ENCODE data around the gene TPM1. TPM values are rescaled to one million over a fixed set of nuclear protein-coding genes. Genes with fewer than 3 reads are reported as not detected.

Gene TPM1
- total RNA-seq, 1 experiment from 2014 or later, result 174 TPM

GRCh38 chr15:63059573-63060216 is 17.1 kb downstream of the TPM1 start:
- ChIA-PET CTCF (no interaction called here), POLR2A (ENCODE audit: unreplicated experiment) (no interaction called here)
- H3K4me2 ChIP-seq, result no peak overlapping the region
- intact Hi-C loops (cut with micrococcal nuclease; ENCODE audit: unreplicated experiment), result no loop called here
- no peak overlapping the region for H2AFZ ChIP-seq
- peaks cover 45% of the 10 kb centered on the region; the same call in 1 of the 2 replicates for H3F3A ChIP-seq (ENCODE audit: insufficient read depth, low read depth)
- no peaks in the 10 kb centered on the region for H3K4me1 ChIP-seq (replicated peaks; ENCODE audit: insufficient read depth)
- no peak overlapping the region for H3K27ac ChIP-seq
- H3K36me3 ChIP-seq (ENCODE audit: low read depth), result peaks cover 76% of the 10 kb centered on the region
- TF ChIP-seq EZH2 (IDR thresholded peaks at IDR 0.05; ENCODE audit: low read depth), result no peak
- no peak for TF ChIP-seq CTCF (conservative IDR thresholded peaks at IDR 0.05)
- H3K27me3 ChIP-seq (ENCODE audit: insufficient read depth, low read depth), result no peaks in the 10 kb centered on the region
- H3K4me3 ChIP-seq, result no peak overlapping the region
- H4K20me1 ChIP-seq (ENCODE audit: insufficient read depth), result peaks cover 4% of the 10 kb centered on the region; the same call in 1 of the 2 replicates
- no peaks in the 10 kb centered on the region for H3K9me2 ChIP-seq (ENCODE audit: insufficient read depth)
- no peak for DNase-seq
- H3K9me3 ChIP-seq (ENCODE audit: insufficient read depth, low read depth), result no peaks in the 10 kb centered on the region
- BruUV-seq (replicated peaks), result no TSS peak
- peaks cover 13% of the 10 kb centered on the region; the same call in 1 of the 2 replicates for H3K79me2 ChIP-seq (ENCODE audit: low read depth)

- peaks cover 40% of the 10 kb centered on the region for H3F3A ChIP-seq (ENCODE audit: insufficient read depth, low read depth)
- CTCF ChIA-PET, result no interaction called here
- intact Hi-C loops (cut with micrococcal nuclease; ENCODE audit: unreplicated experiment), result no loop called here
- 0 out of 2 replicates have a peak, but pooled peaks cover 3% of the 10 kb centered on the region for H3K79me2 ChIP-seq (ENCODE audit: low read depth)
- H2AFZ ChIP-seq, result no peak overlapping the region
- DNase-seq, result no peak
- BruUV-seq (replicated peaks), result no TSS peak
- H3K9me2 ChIP-seq (ENCODE audit: insufficient read depth), result no peaks in the 10 kb centered on the region
- no peak overlapping the region for H3K4me3 ChIP-seq
- H3K27me3 ChIP-seq (ENCODE audit: insufficient read depth, low read depth), result no peaks in the 10 kb centered on the region
- peaks cover 1% of the 10 kb centered on the region; the same call in 1 of the 2 replicates for H4K20me1 ChIP-seq (ENCODE audit: insufficient read depth)
- H3K9me3 ChIP-seq (ENCODE audit: insufficient read depth, low read depth), result no peaks in the 10 kb centered on the region
- H3K4me2 ChIP-seq, result no peak overlapping the region
- POLR2A ChIA-PET (ENCODE audit: unreplicated experiment), result no interaction called here
- H3K36me3 ChIP-seq (ENCODE audit: low read depth), result peaks cover 75% of the 10 kb centered on the region
- H3K27ac ChIP-seq, result no peak overlapping the region
- no peak for TF ChIP-seq CTCF (conservative IDR thresholded peaks at IDR 0.05)
- TF ChIP-seq EZH2 (IDR thresholded peaks at IDR 0.05; ENCODE audit: low read depth), result no peak
- H3K4me1 ChIP-seq (replicated peaks; ENCODE audit: insufficient read depth), result no peaks in the 10 kb centered on the region
These were observed 18.2 kb downstream of the TPM1 start for GRCh38 chr15:63060699-63061098.

GRCh38 chr15:63061975-63062374 is 19.4 kb downstream of the TPM1 start:
- Histone ChIP-seq H4K20me1 (ENCODE audit: insufficient read depth) (no peaks in the 10 kb centered on the region), H3K27me3 (ENCODE audit: insufficient read depth, low read depth) (no peaks in the 10 kb centered on the region), H3K4me1 (replicated peaks; ENCODE audit: insufficient read depth) (no peaks in the 10 kb centered on the region), H3K36me3 (ENCODE audit: low read depth) (peaks cover 83% of the 10 kb centered on the region), H3F3A (ENCODE audit: insufficient read depth, low read depth) (peaks cover 44% of the 10 kb centered on the region), H3K79me2 (ENCODE audit: low read depth) (no peaks in the 10 kb centered on the region), H3K4me2 (no peak overlapping the region), H2AFZ (no peak overlapping the region), H3K9me3 (ENCODE audit: insufficient read depth, low read depth) (no peaks in the 10 kb centered on the region), H3K27ac (no peak overlapping the region), H3K4me3 (no peak overlapping the region), H3K9me2 (ENCODE audit: insufficient read depth) (no peaks in the 10 kb centered on the region)
- TF ChIP-seq CTCF (conservative IDR thresholded peaks at IDR 0.05), result no peak
- TF ChIP-seq EZH2 (IDR thresholded peaks at IDR 0.05; ENCODE audit: low read depth), result no peak
- intact Hi-C loops (cut with micrococcal nuclease; ENCODE audit: unreplicated experiment), result no loop called here
- ChIA-PET POLR2A (ENCODE audit: unreplicated experiment) (interaction anchor here (0.7 kb wide), 1 partner anchor 211 kb away, joined by 4 read pairs; no protein-coding TSS in a partner anchor), CTCF (no interaction called here)
- BruUV-seq (replicated peaks), result no TSS peak
- DNase-seq, result no peak

All from PC-9 (cell line).